KOPT-K1 (cell line): ENCODE results near the gene NLRP12.
"Not testable (repeated sequence)": the region's sequence is repeated elsewhere in the genome, so short reads cannot be mapped to it uniquely, and the experiment has no call there.

Source experiments
- H3K27ac ChIP-seq: fragments of 200-600 bp; sonication (generic); 2 replicates; pipeline ENCODE4 v1.5.1; 2016; ENCODE audit warnings: antibody characterized with exemption, mild to moderate bottlenecking, low read depth, low read length; ENCODE audit not compliant: poor library complexity, severe bottlenecking
- H3K36me3 ChIP-seq: fragments of 200-600 bp; sonication (generic); 2 replicates; pipeline ENCODE4 v1.5.1; 2017; ENCODE audit warnings: antibody characterized with exemption, mild to moderate bottlenecking, low read length, moderate library complexity; ENCODE audit not compliant: insufficient read depth
- H3K9me3 ChIP-seq: fragments of 200-600 bp; sonication (generic); 2 replicates; pipeline ENCODE4 v1.5.1; 2017; ENCODE audit warnings: antibody characterized with exemption, low read length, mild to moderate bottlenecking; ENCODE audit not compliant: insufficient read depth, poor library complexity, severe bottlenecking

The NLRP12 gene

DNA sequence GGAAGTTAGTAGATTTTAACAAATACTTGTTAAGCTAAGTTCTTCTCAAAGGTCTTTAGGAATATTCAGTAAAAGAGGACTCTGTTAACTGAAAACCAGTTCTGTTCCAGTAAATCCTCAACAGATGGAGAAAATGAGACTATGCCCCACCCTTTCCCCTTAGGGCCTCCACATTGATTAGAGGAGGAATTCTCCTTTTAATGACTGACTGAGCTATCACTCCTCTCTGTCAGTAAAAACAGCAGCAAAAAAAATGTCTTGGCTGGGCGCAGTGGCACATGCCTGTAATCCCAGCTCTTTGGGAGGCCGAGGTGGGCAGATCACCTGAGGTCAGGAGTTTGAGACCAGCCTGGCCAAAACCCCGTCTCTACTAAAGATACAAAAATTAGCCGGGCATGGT, 50.1 kb downstream of the NLRP12 start:
- Histone ChIP-seq H3K27ac (no peak overlapping the region), H3K36me3 (no peaks in the 10 kb centered on the region), H3K9me3 (no peaks in the 10 kb centered on the region)

DNA sequence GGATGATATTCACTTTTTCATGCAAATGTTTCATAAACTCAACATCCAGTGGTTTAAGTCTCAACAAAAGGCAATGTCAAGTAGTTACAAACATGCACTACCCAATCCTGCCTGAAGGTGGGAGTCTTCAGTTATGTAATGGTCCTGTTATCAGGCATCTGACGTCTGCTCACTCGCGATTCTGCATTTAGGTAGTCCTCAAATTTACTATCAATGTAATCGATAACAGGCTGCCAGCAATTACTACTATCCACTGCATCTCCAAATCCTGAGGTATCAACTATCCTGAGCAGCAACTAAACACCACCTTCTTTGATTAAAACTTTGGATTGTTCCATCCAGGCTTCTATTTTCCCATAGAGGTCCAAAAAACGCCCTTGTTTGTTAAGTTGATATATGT, 51.2 kb downstream of the NLRP12 start:
- H3K36me3 ChIP-seq: no peaks in the 10 kb centered on the region
- no peak overlapping the region for H3K27ac ChIP-seq
- no peaks in the 10 kb centered on the region for H3K9me3 ChIP-seq

DNA sequence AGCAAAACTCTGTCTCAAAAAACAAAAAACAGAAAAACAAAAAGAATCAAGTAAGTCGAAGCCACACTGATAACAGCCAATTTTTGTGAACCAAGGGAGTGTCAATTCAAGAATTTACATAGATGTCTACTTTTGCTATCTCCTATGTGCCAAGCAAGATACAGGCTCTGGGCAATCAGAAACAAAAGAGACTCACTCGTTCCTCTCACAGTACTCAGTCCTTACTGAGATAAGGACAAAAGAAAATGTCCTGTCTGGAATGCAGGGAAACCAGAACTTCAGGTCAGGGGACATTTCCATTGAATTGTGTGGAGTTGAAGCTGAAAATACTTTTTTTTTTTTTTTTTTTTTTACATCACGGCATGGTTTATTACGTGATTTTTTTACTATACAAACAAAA, 53.0 kb downstream of the NLRP12 start:
- Histone ChIP-seq H3K36me3 (no peaks in the 10 kb centered on the region), H3K27ac (no peak overlapping the region), H3K9me3 (no peaks in the 10 kb centered on the region)

DNA sequence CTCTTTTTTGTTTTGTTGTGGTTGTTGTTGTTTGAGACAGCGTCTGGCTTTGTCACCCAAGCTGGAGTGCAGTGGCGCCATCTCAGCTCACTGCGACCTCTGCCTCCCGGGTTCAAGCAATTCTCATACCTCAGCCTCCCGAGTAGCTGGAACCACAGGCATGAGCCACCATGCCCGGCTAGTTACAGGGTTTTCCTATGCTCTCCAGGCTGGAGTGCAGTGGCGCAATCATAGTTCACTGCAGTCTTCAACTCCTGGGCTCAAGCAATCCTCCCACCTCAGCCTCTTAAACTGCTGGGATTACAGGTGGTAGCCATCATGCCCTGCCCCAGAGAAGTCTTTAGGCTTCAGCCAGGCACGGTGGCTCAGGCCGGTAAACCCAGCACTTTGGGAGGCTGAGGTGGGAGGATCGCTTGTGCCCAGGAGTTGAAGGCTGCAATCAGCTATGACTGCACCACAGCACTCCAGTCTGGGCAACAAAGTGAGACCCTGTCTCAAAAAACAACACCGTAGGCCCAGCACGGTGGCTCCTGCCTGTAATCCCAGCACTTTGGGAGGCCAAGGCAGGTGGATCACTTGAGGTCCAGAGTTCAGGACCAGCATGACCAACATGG, 54.3 kb downstream of the NLRP12 start:
- not testable (repeated sequence) for H3K9me3 ChIP-seq, H3K27ac ChIP-seq, H3K36me3 ChIP-seq

DNA sequence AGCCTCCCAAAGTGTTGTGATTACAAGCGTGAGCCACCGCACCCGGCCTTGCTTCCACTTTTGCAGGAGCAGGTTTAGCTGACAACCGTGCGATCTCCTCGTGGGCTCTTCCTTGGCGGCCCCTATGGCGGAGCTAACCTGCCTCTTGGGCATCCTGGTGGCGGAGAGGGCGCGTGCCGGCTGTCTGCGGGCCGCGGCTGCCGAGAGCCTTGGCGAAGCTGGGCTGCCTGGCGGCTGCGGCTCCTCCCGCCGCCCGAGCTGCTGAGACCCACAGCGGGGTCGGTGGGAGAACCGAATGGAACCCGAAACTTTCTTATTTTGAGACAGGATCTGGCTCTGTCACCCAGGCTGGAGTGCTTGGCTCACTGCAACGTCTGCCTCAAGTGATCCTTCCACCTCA, 55.7 kb downstream of the NLRP12 start:
- Histone ChIP-seq H3K27ac (no peak overlapping the region), H3K36me3 (no peaks in the 10 kb centered on the region), H3K9me3 (no peaks in the 10 kb centered on the region)

DNA sequence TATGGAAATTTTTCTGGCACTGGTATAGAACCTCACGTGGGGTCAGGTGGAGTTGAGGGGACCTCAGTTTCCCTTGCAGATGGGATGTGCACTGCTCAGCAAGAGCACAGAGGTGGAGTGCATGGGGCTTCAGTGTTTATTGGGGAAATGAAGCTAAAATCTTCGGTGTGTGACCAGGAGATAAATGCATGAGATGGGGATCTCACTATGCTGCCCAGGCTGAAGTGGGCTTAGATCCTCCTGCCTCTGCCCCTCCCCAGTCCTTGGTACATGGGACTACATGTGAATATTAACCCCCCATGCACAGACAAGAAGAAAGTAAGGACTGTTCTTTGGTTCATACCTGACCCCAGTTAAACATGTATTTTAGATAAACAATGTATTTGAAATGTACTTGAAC, 65.1 kb downstream of the NLRP12 start:
- not testable (repeated sequence) for H3K9me3 ChIP-seq, H3K36me3 ChIP-seq

More for the DNA sequence above, 65.1 kb downstream of the NLRP12 start:
- H3K27ac ChIP-seq: not testable (repeated sequence)
